Measurements from ENCODE around the gene OR1L8. TPM values are rescaled to one million over a fixed set of nuclear protein-coding genes. Genes with fewer than 3 reads are reported as not detected.
A peak's percentile ranks its signal among the peaks of the same experiment; 100 is the strongest.
"Not testable (repeated sequence)": the region's sequence is repeated elsewhere in the genome, so short reads cannot be mapped to it uniquely, and the experiment has no call there.

The OR1L8 gene
- polyA plus RNA-seq, 6 donors from 2014 or later, result not detected

GRCh38 chr9:122551371-122551770, 31.8 kb downstream of the OR1L8 start:
- Mint-ChIP-seq H3K27ac (no peak overlapping the region), H3K4me3 (no peak overlapping the region), H3K9me3 (peaks cover 0 to 10% (median 0%) of the 10 kb centered on the region in 7 donors), H3K36me3 (no peaks in the 10 kb centered on the region), H3K27me3 (peaks cover 26 to 58% (median 41%) of the 10 kb centered on the region in 3 donors), H3K4me1 (no peaks in the 10 kb centered on the region)
- DNase-seq (no peak), ATAC-seq (ENCODE audit: low read depth in 2 of 2) (no peak)

GRCh38 chr9:122546196-122546595, 37.0 kb downstream of the OR1L8 start:
- no peaks in the 10 kb centered on the region for H3K36me3 Mint-ChIP-seq
- no peak overlapping the region for H3K4me3 Mint-ChIP-seq
- H3K9me3 Mint-ChIP-seq, result peaks cover 0 to 8% (median 0%) of the 10 kb centered on the region in 7 donors
- peak overlapping the region in 1 of 6 donors; percentile 11 for H3K27ac Mint-ChIP-seq
- no peaks in the 10 kb centered on the region for H3K4me1 Mint-ChIP-seq
- H3K27me3 Mint-ChIP-seq, result peaks cover 29 to 51% (median 49%) of the 10 kb centered on the region in 3 donors
- DNase-seq (no peak), ATAC-seq (ENCODE audit: low read depth in 2 of 2) (no peak)

- ATAC-seq (ENCODE audit: low read depth in 2 of 2) (no peak), DNase-seq (no peak)
- Mint-ChIP-seq H3K4me1 (no peaks in the 10 kb centered on the region), H3K36me3 (peaks cover 0 to 6% of the 10 kb centered on the region in 2 donors), H3K27me3 (peaks cover 11 to 27% (median 22%) of the 10 kb centered on the region in 3 donors), H3K27ac (no peak overlapping the region), H3K4me3 (no peak overlapping the region), H3K9me3 (peaks cover 0 to 8% (median 3%) of the 10 kb centered on the region in 7 donors)
Measured at GRCh38 chr9:122538757-122539156, 44.4 kb downstream of the OR1L8 start.

- not testable (repeated sequence) for H3K27ac Mint-ChIP-seq; ATAC-seq (ENCODE audit: low read depth in 2 of 2); H3K4me3 Mint-ChIP-seq; H3K9me3 Mint-ChIP-seq; H3K4me1 Mint-ChIP-seq; H3K36me3 Mint-ChIP-seq; DNase-seq
- peaks cover 4 to 34% (median 32%) of the 10 kb centered on the region in 3 donors for H3K27me3 Mint-ChIP-seq
Measured at GRCh38 chr9:122537066-122537465, 46.1 kb downstream of the OR1L8 start.

- H3K9me3 Mint-ChIP-seq, result peaks cover 0 to 8% (median 3%) of the 10 kb centered on the region in 7 donors
- H3K36me3 Mint-ChIP-seq, result peaks cover 0 to 6% of the 10 kb centered on the region in 2 donors
- H3K4me1 Mint-ChIP-seq, result no peaks in the 10 kb centered on the region
- no peak overlapping the region for H3K4me3 Mint-ChIP-seq
- peaks cover 0 to 28% (median 27%) of the 10 kb centered on the region in 3 donors for H3K27me3 Mint-ChIP-seq
- ATAC-seq (ENCODE audit: low read depth in 2 of 2), result no peak
- no peak overlapping the region for H3K27ac Mint-ChIP-seq
- DNase-seq, result no peak
Measured at GRCh38 chr9:122536134-122536533, 47.0 kb downstream of the OR1L8 start.

GRCh38 chr9:122531157-122531556, 52.0 kb downstream of the OR1L8 start:
- not testable (repeated sequence) for ATAC-seq (ENCODE audit: low read depth in 2 of 2); H3K4me3 Mint-ChIP-seq; H3K36me3 Mint-ChIP-seq; H3K4me1 Mint-ChIP-seq; DNase-seq; H3K9me3 Mint-ChIP-seq; H3K27ac Mint-ChIP-seq
- peaks cover 28 to 55% (median 40%) of the 10 kb centered on the region in 3 donors for H3K27me3 Mint-ChIP-seq

- no peaks in the 10 kb centered on the region for H3K4me1 Mint-ChIP-seq
- peaks cover 23 to 51% (median 50%) of the 10 kb centered on the region in 3 donors for H3K27me3 Mint-ChIP-seq
Measured at GRCh38 chr9:122527193-122527592, 56.0 kb downstream of the OR1L8 start, which contains the start of gene OR1N1. Gene OR1N1 (minus strand): TSS chr9:122527293. CDS start chr9:122527293, 0 bp downstream.

GRCh38 chr9:122526602-122527001, 56.6 kb downstream of the OR1L8 start:
- ATAC-seq (ENCODE audit: low read depth in 2 of 2) (no peak), DNase-seq (no peak)
- Mint-ChIP-seq H3K4me1 (no peaks in the 10 kb centered on the region), H3K36me3 (no peaks in the 10 kb centered on the region), H3K27ac (no peak overlapping the region), H3K9me3 (no peaks in the 10 kb centered on the region), H3K27me3 (peaks cover 22 to 51% (median 50%) of the 10 kb centered on the region in 3 donors), H3K4me3 (no peak overlapping the region)

More at GRCh38 chr9:122527193-122527592, 56.0 kb downstream of the OR1L8 start, which contains the start of gene OR1N1:
- H3K9me3 Mint-ChIP-seq, result no peaks in the 10 kb centered on the region
- no peak within 1 kb of the TSS for H3K4me3 Mint-ChIP-seq
- no peaks in the 10 kb centered on the region for H3K36me3 Mint-ChIP-seq
- no peak for ATAC-seq (ENCODE audit: low read depth in 2 of 2)
- H3K27ac Mint-ChIP-seq, result no peak within 1 kb of the TSS
- DNase-seq, result no peak

GRCh38 chr9:122519376-122519775, 63.8 kb downstream of the OR1L8 start:
- ATAC-seq (ENCODE audit: low read depth in 2 of 2) (no peak), DNase-seq (no peak)
- Mint-ChIP-seq H3K4me1 (no peaks in the 10 kb centered on the region), H3K27me3 (peaks cover 13 to 39% (median 29%) of the 10 kb centered on the region in 3 donors), H3K4me3 (no peak overlapping the region), H3K36me3 (no peaks in the 10 kb centered on the region), H3K27ac (no peak overlapping the region), H3K9me3 (no peaks in the 10 kb centered on the region)

GRCh38 chr9:122518841-122519240, 64.3 kb downstream of the OR1L8 start, which contains the start of gene OR1J4:
Gene OR1J4 (plus strand): TSS chr9:122519141. CDS start chr9:122519141, 0 bp downstream.
- Mint-ChIP-seq H3K9me3 (no peaks in the 10 kb centered on the region), H3K27ac (no peak within 1 kb of the TSS), H3K4me3 (no peak within 1 kb of the TSS), H3K27me3 (peaks cover 13 to 38% (median 26%) of the 10 kb centered on the region in 3 donors), H3K36me3 (no peaks in the 10 kb centered on the region), H3K4me1 (no peaks in the 10 kb centered on the region)
- DNase-seq (no peak), ATAC-seq (ENCODE audit: low read depth in 2 of 2) (no peak)

- H3K9me3 Mint-ChIP-seq, result no peaks in the 10 kb centered on the region
- no peak overlapping the region for H3K4me3 Mint-ChIP-seq
- DNase-seq (no peak), ATAC-seq (ENCODE audit: low read depth in 2 of 2) (no peak)
- H3K27ac Mint-ChIP-seq, result no peak overlapping the region
- peaks cover 9 to 31% (median 24%) of the 10 kb centered on the region in 3 donors for H3K27me3 Mint-ChIP-seq
- no peaks in the 10 kb centered on the region for H3K36me3 Mint-ChIP-seq
- H3K4me1 Mint-ChIP-seq, result no peaks in the 10 kb centered on the region
Measured at GRCh38 chr9:122518226-122518625, 65.0 kb downstream of the OR1L8 start.

Other genes starting within 250 kb of the OR1L8 start
- 10 to 100 TPM; 18.2 to 37.6 (median 24.7) TPM for gene PTGS1, start 212.4 kb downstream of the OR1L8 start, polyA plus RNA-seq (ENCODE audit: low read depth in 6 of 6)
- not detected for gene OR1J1, start 105.5 kb downstream of the OR1L8 start, polyA plus RNA-seq (ENCODE audit: low read depth in 6 of 6)
- gene OR1J2, start 72.6 kb downstream of the OR1L8 start, polyA plus RNA-seq (ENCODE audit: low read depth in 6 of 6), result not detected
- not detected for gene OR1J4, start 64.2 kb downstream of the OR1L8 start, polyA plus RNA-seq (ENCODE audit: low read depth in 6 of 6)
- gene OR1N1, start 56.1 kb downstream of the OR1L8 start, polyA plus RNA-seq (ENCODE audit: low read depth in 6 of 6), result not detected
- not detected for gene OR1N2, start 30.3 kb downstream of the OR1L8 start, polyA plus RNA-seq (ENCODE audit: low read depth in 6 of 6)
- gene OR1Q1, start 31.4 kb upstream of the OR1L8 start, polyA plus RNA-seq (ENCODE audit: low read depth in 6 of 6), result not detected
- not detected for gene OR1B1, start 74.2 kb upstream of the OR1L8 start, polyA plus RNA-seq (ENCODE audit: low read depth in 6 of 6)
- not detected for gene OR1L1, start 78.3 kb upstream of the OR1L8 start, polyA plus RNA-seq (ENCODE audit: low read depth in 6 of 6)
- gene OR1L3, start 91.7 kb upstream of the OR1L8 start, polyA plus RNA-seq (ENCODE audit: low read depth in 6 of 6), result not detected
- gene OR1L4, start 140.6 kb upstream of the OR1L8 start, polyA plus RNA-seq (ENCODE audit: low read depth in 6 of 6), result not detected
- not detected for gene OR1L6, start 158.9 kb upstream of the OR1L8 start, polyA plus RNA-seq (ENCODE audit: low read depth in 6 of 6)
- gene OR5C1, start 205.5 kb upstream of the OR1L8 start, polyA plus RNA-seq (ENCODE audit: low read depth in 6 of 6), result not detected
- not detected for gene OR1K1, start 216.7 kb upstream of the OR1L8 start, polyA plus RNA-seq (ENCODE audit: low read depth in 6 of 6)
- gene PDCL, start 245.2 kb upstream of the OR1L8 start, polyA plus RNA-seq (ENCODE audit: low read depth in 6 of 6), result 1 to 10 TPM; 5.3 to 9.3 (median 6.5) TPM

All from naive B cell (primary cell).